GM12892 (cell line): ENCODE results near the gene BAIAP2.
"Not testable (repeated sequence)": the region's sequence is repeated elsewhere in the genome, so short reads cannot be mapped to it uniquely, and the experiment has no call there.

ENCODE experiments used
- DNase-seq: peaks from one replicate; pipeline ENCODE4 v3.0.0; 2011; ENCODE audit not compliant: insufficient read length
- FAIRE-seq: peaks from 2 replicates; lab custom pipeline; 2011; peaks lifted over from hg19 to GRCh38; lab: Jason Lieb, UNC
- POLR2A ChIP-seq: IDR thresholded peaks from 2 replicates; pipeline ENCODE4 v1.6.1; 2011; ENCODE audit warnings: low read depth, low read length, control low read depth
- POLR2AphosphoS5 ChIP-seq: IDR thresholded peaks from 2 replicates; pipeline ENCODE4 v1.6.1; 2011; ENCODE audit warnings: low read depth, low read length, control low read depth
- TAF1 ChIP-seq: IDR thresholded peaks from 2 replicates; pipeline ENCODE4 v1.6.1; 2011; ENCODE audit warnings: low read depth, mild to moderate bottlenecking, control low read depth, low read length, borderline replicate concordance

BAIAP2 gene

GRCh38 chr17:81070541-81071246, 35.7 kb downstream of the BAIAP2 start:
- TF ChIP-seq POLR2A (no peak), TAF1 (no peak), POLR2AphosphoS5 (no peak)
- DNase-seq (no peak), FAIRE-seq (no peak)

DNA sequence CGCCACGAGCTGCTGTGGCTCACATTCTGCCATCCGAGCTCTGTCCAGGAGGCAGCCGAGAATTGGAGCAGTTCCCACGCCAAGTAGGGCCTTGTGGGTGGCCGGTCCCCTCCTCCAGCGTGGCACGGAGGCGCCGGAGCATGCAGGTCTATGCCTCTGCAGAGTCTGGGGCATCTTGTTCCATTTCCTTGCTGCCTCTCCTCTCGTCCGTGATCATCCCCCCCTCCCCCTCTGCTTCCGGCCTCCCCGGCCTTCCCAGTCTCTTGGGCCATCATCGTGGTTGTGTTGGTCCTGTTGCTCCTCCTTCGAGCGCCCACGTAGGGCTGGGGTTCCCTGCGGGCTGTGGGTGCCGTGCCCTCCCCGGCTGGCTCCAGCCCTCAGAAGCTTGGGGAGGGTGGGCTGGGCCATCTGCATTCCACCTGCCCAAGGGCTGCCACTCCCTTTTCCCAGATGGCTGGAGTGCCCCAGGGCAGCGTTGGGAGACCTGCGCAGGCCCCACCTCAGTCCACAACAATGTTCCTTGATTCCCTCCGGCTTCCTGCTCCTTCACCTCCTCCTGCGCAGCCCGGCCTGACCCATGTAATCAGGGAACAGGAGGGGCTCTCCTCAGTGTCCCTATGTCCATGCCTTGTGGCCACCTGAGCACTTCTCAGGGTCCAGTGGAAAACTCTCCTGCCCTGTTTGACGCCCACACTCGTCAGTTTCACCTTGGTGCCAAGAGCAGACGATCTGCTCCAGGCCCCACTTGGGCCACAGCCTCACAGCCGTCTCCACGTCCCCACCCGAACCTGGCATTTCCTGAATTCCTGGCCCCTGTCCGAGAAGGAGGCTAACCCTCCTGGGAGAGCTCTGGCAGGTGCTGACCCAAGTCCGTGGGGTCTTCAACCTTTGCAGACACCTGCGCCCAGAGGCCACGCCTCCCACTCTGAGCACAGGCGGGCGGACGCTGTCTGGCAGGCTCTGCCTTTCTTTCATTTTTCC, 37.1 kb downstream of the BAIAP2 start:
- TF ChIP-seq TAF1 (no peak), POLR2AphosphoS5 (no peak), POLR2A (no peak)
- FAIRE-seq (no peak), DNase-seq (no peak)

DNA sequence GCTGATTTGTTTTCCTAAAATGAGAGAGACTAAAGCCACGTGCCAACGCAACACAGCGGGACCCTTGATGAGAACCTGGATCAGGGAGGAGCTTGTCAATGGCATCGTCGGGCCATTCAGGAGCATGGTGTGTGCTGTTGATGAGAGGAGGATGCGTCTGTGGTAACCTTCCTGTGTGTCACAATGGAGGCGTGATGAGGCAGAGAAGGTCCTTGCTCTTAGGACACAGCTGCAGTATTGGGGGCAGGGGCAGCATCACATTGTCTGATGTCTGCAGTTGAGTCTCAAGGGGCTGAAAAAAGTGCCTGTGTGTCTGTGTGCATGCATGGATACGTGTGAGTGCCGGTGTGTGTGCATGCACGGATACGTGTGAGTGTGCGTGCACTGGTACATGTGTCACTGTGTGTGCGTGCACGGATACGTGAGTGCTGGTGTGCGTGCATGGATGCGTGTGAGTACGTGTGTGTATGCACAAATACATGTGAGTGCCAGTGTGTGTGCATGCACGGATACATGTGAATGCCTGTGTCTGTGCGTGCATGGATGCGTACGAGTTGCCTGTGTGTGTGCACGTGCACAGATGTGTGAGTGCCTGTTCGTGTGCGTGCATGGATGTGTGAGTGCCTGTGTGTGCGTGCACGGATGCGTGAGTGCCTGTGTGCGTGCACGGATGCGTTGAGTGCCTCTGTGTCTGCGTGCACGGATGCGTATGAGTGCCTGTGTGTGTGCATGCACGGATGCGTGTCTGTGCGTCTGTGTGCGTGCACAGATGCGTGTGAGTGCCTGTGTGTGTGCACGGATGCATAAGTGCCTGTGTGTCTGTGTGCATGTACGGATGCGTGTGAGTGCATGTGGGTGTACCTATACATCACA, 39.3 kb downstream of the BAIAP2 start:
- FAIRE-seq, result no peak
- no peak for DNase-seq
- no peak for TF ChIP-seq TAF1
- no peak for TF ChIP-seq POLR2AphosphoS5
- TF ChIP-seq POLR2A, result no peak

- TF ChIP-seq TAF1 (no peak), POLR2A (no peak), POLR2AphosphoS5 (no peak)
- FAIRE-seq (no peak), DNase-seq (no peak)
These were observed 39.9 kb downstream of the BAIAP2 start for GRCh38 chr17:81074875-81075274.

DNA sequence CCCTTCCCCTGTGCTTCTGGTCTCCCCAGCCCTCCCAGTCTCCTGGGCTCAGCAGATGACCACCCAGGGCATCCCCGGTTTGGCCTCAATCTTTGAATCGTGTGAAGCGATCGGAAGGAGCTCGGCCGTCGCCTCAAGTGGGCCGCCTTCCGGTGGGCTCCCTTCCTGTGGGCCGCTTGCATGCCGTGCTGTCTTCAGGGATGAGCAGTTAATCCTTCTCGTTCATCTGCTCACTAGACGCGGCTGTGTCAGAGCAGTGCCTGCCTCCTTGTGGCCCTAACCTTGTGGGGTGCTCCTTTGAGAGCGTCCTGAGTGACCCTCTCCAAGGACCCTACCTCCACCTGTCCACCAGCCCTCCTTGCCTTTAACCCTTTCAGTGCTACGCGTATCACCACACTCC, 40.4 kb downstream of the BAIAP2 start:
- no peak for FAIRE-seq
- TF ChIP-seq POLR2AphosphoS5 (no peak), TAF1 (no peak), POLR2A (no peak)
- no peak for DNase-seq

GRCh38 chr17:81076141-81076679, 41.3 kb downstream of the BAIAP2 start:
- DNase-seq, result no peak
- no peak for TF ChIP-seq TAF1
- no peak for TF ChIP-seq POLR2AphosphoS5
- no peak for TF ChIP-seq POLR2A
- FAIRE-seq, result no peak

- not testable (repeated sequence) for FAIRE-seq, DNase-seq
These were observed 43.3 kb downstream of the BAIAP2 start for GRCh38 chr17:81078026-81078913.

DNA sequence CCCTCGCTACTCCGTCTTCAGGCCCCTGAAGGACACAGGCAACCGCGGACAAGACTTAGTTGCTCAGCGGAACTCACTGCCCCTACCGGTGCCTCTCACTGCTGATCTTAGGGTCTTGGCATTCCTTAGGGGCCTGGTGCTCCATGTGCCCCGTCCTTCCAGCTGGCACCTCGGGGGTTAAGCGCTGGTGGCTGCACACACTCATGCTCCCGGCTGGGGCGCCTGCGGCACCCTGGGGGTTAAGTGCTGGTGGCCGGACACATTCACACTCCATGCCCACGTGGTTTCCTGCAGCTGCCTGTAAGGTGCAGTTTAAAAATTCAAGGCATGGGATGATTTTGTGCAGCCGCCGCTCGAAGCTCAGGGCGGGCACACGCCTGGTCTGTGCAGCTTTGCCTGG, 45.1 kb downstream of the BAIAP2 start:
- TF ChIP-seq TAF1 (no peak), POLR2AphosphoS5 (no peak), POLR2A (no peak)
- FAIRE-seq, result no peak
- DNase-seq, result no peak

- TF ChIP-seq POLR2AphosphoS5, result no peak
- no peak for TF ChIP-seq POLR2A
- TF ChIP-seq TAF1, result no peak
- FAIRE-seq (no peak), DNase-seq (no peak)
These were observed 46.5 kb downstream of the BAIAP2 start for GRCh38 chr17:81081222-81082176.
